ENCODE measurements around the gene PGP.

PGP gene

GRCh38 chr16:2197765-2198164, 16.9 kb downstream of the PGP start:
- no peak for DNase-seq

GRCh38 chr16:2196981-2197511, 17.6 kb downstream of the PGP start:
- DNase-seq, result no peak

GRCh38 chr16:2196162-2196980, 18.3 kb downstream of the PGP start, which contains the start of gene CASKIN1:
Gene CASKIN1, minus strand, starts transcription at chr16:2196605. Its CDS starts 173 bp downstream, at chr16:2196432.
- no peak for DNase-seq

GRCh38 chr16:2195322-2196161, 19.1 kb downstream of the PGP start:
- DNase-seq, result peak; percentile 64

- DNase-seq, result peak; percentile 55
These were observed 19.8 kb downstream of the PGP start for GRCh38 chr16:2194852-2195321.

- no peak for DNase-seq
These were observed 20.3 kb downstream of the PGP start for GRCh38 chr16:2194166-2194834.

- DNase-seq, result no peak
These were observed 23.3 kb downstream of the PGP start for GRCh38 chr16:2191446-2191706.

GRCh38 chr16:2190659-2191445, 23.8 kb downstream of the PGP start:
- DNase-seq, result peak; percentile 28

GRCh38 chr16:2190002-2190658, 24.5 kb downstream of the PGP start:
- no peak for DNase-seq

- no peak for DNase-seq
These were observed 25.3 kb downstream of the PGP start for GRCh38 chr16:2189252-2189893.

GRCh38 chr16:2188395-2188794, 26.2 kb downstream of the PGP start:
- no peak for DNase-seq

GRCh38 chr16:2187212-2187611, 27.4 kb downstream of the PGP start:
- no peak for DNase-seq

GRCh38 chr16:2186505-2186904, 28.1 kb downstream of the PGP start:
- DNase-seq, result no peak

GRCh38 chr16:2186064-2186463, 28.6 kb downstream of the PGP start:
- no peak for DNase-seq

GRCh38 chr16:2184962-2185361, 29.7 kb downstream of the PGP start:
- no peak for DNase-seq

GRCh38 chr16:2184346-2184745, 30.3 kb downstream of the PGP start:
- DNase-seq, result no peak

GRCh38 chr16:2183671-2184070, 31.0 kb downstream of the PGP start:
- DNase-seq, result no peak

- no peak for DNase-seq
These were observed 32.7 kb downstream of the PGP start for GRCh38 chr16:2181952-2182351.

- DNase-seq, result no peak
These were observed 33.4 kb downstream of the PGP start for GRCh38 chr16:2180962-2181923.

- DNase-seq, result no peak
These were observed 34.2 kb downstream of the PGP start for GRCh38 chr16:2180461-2180860.
